Thymus (tissue), 11 donors: ENCODE results near the gene SBF1. TPM values are rescaled to one million over a fixed set of nuclear protein-coding genes. Genes with fewer than 3 reads are reported as not detected.
A peak's percentile ranks its signal among the peaks of the same experiment; 100 is the strongest.

ENCODE experiments used
- DNase-seq, 9 donors: peaks; one replicate each; pipeline ENCODE4 v3.0.0-alpha.2; 2013; ENCODE audit warnings: low spot score in 9 of 9, low read depth in 6 of 9, missing footprints in 1 of 9
- H3K27ac ChIP-seq, 2 donors: one replicate each; pipeline ENCODE4 v1.5.1; 2013; ENCODE audit warnings: control low read depth in 1 of 2, low read depth in 1 of 2, low read length in 1 of 2, mild to moderate bottlenecking in 1 of 2, moderate library complexity in 1 of 2
- H3K27me3 ChIP-seq, 2 donors: one replicate each; pipeline ENCODE4 v1.5.1; 2013; ENCODE audit warnings: low read length in 1 of 2; ENCODE audit not compliant: control insufficient read depth in 2 of 2, insufficient read depth in 1 of 2
- H3K36me3 ChIP-seq, 2 donors: one replicate each; pipeline ENCODE4 v1.5.1; 2013; ENCODE audit warnings: low read length in 1 of 2, mild to moderate bottlenecking in 1 of 2, moderate library complexity in 1 of 2; ENCODE audit not compliant: control insufficient read depth in 2 of 2, insufficient read depth in 2 of 2
- H3K4me1 ChIP-seq, 2 donors: one replicate each; pipeline ENCODE4 v1.5.1; 2013; ENCODE audit warnings: low read length in 2 of 2; ENCODE audit not compliant: control insufficient read depth in 2 of 2, insufficient read depth in 2 of 2
- H3K4me3 ChIP-seq, 2 donors: one replicate each; pipeline ENCODE4 v1.5.1; 2013; ENCODE audit warnings: low read length in 2 of 2, control low read depth in 1 of 2, mild to moderate bottlenecking in 1 of 2
- H3K9me3 ChIP-seq, 2 donors: one replicate each; pipeline ENCODE4 v1.5.1; 2013; ENCODE audit warnings: low read length in 1 of 2, mild to moderate bottlenecking in 1 of 2; ENCODE audit not compliant: control insufficient read depth in 2 of 2, insufficient read depth in 1 of 2
- WGBS: extraction: QIAGEN DNeasy Blood & Tissue Kit; methylation state at CpG from one replicate; pipeline ENCODE4 v1.1.7; 2013; 5-methylcytosine and 5-hydroxymethylcytosine counted together
- polyA plus RNA-seq: library from polyadenylated mRNA; stranded (reverse); fragments of 200-250 nt; gene quantifications from one replicate; pipeline ENCODE4 v1.2.3, GENCODE V29; 2013
- total RNA-seq: library from RNA; stranded (reverse); fragments of 120-200 nt; gene quantifications from one replicate; pipeline ENCODE4 v1.2.4, GENCODE V29; 2013
- donor health status: healthy.

SBF1 gene
- total and polyA plus RNA-seq, 2 donors = 56.7 to 88.2 TPM

GRCh38 chr22:50481440-50482106, 6.7 kb upstream of the SBF1 start, which contains the start of gene ADM2:
TSS of gene ADM2 (plus strand) at chr22:50481543. CDS start at chr22:50481848, 305 bp downstream.
- Histone ChIP-seq H3K4me1 (peaks cover 8 to 18% of the 10 kb centered on the region in 2 donors), H3K9me3 (no peaks in the 10 kb centered on the region), H3K36me3 (no peaks in the 10 kb centered on the region), H3K27ac (no peak within 1 kb of the TSS), H3K4me3 (peak within 1 kb of the TSS; percentile 17 to 64), H3K27me3 (peaks cover 37 to 71% of the 10 kb centered on the region in 2 donors)
- DNase-seq = peak in 4 of 9 donors; percentile 49 to 75 (median 60)
- WGBS = 5% methylated on average over 70 of the region's 70 CpGs

GRCh38 chr22:50481045-50481439, 6.2 kb upstream of the SBF1 start:
- 5% methylated on average over 45 of the region's 45 CpGs for WGBS
- Histone ChIP-seq H3K36me3 (no peaks in the 10 kb centered on the region), H3K4me3 (peak overlapping the region in 1 of 2 donors; percentile 64), H3K27me3 (peaks cover 37 to 69% of the 10 kb centered on the region in 2 donors), H3K9me3 (no peaks in the 10 kb centered on the region), H3K4me1 (peaks cover 8 to 18% of the 10 kb centered on the region in 2 donors), H3K27ac (no peak overlapping the region)
- no peak for DNase-seq

DNA sequence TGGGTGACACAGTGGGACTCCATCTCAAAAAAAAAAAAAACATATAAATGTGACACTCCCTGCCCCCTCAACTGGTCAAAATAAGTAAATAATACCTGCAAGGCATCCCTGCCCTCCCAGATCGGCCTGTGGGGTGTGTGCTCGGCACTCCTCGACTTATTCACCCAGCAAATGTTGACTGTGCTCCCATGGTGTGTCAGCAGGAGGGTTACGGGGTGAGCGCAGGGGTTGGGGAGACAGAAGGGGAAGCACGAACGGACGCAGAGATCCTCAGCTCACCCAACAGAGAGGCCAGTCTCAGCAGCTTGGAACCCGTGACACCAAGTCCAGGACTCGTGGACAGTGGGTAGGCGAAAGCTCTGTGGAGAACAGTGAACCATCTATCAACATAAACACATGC, 4.9 kb upstream of the SBF1 start:
- WGBS = 70% methylated on average over 11 of the region's 11 CpGs
- Histone ChIP-seq H3K9me3 (no peaks in the 10 kb centered on the region), H3K4me1 (peaks cover 9 to 19% of the 10 kb centered on the region in 2 donors), H3K4me3 (no peak overlapping the region), H3K27ac (no peak overlapping the region), H3K27me3 (peaks cover 37 to 63% of the 10 kb centered on the region in 2 donors), H3K36me3 (no peaks in the 10 kb centered on the region)
- DNase-seq = no peak

DNA sequence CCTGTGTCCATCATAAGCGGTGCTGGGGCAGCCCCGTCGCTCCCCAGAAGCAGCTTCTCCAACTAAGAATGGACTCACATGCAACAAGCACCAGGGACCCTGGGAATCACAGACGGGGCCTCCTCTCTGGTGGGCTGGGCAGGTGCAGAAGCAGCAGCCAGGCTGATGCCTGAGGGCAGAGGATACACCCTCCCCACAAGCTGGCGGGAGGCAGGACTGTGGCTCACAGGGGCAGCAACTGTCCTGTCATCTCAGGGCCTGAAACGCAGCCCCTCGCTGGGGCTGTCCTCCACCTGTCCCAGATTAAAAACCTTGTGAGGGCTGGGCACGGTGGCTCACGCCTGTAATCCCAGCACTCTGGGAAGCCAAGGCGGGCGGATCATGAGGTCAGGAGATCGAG, 3.1 kb upstream of the SBF1 start:
- Histone ChIP-seq H3K27me3 (peaks cover 32 to 48% of the 10 kb centered on the region in 2 donors), H3K27ac (no peak overlapping the region), H3K9me3 (no peaks in the 10 kb centered on the region), H3K4me3 (no peak overlapping the region), H3K36me3 (peaks cover 0 to 2% of the 10 kb centered on the region in 2 donors), H3K4me1 (peaks cover 18 to 31% of the 10 kb centered on the region in 2 donors)
- 95% methylated on average over 12 of the region's 12 CpGs for WGBS
- DNase-seq = no peak

DNA sequence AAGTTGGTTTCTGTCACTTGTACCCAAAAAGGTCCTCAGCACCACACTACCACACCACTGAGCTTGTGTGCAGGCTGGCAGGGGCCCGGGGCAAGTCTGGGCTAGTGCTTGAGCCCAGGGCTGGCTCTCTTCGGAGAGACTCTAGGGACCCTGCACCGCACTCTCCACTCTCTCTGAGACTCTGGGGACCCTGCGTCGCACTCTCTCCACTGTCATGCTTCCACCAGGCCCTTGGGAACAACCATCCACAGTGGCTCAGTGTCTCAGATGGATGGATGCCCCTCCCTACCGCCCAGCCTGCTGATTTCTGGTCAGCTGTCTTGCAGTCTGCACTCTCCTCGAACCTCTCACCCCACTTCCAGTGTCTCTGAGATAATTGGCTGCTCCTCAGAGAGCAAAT, 2.0 kb upstream of the SBF1 start:
- H3K27me3 ChIP-seq = peaks cover 22 to 38% of the 10 kb centered on the region in 2 donors
- H3K4me1 ChIP-seq = peaks cover 24 to 35% of the 10 kb centered on the region in 2 donors
- H3K9me3 ChIP-seq = no peaks in the 10 kb centered on the region
- H3K36me3 ChIP-seq = peaks cover 2 to 3% of the 10 kb centered on the region in 2 donors
- WGBS = 96% methylated on average over 7 of the region's 7 CpGs
- DNase-seq = no peak
- H3K27ac ChIP-seq = no peak overlapping the region
- H3K4me3 ChIP-seq = no peak overlapping the region

DNA sequence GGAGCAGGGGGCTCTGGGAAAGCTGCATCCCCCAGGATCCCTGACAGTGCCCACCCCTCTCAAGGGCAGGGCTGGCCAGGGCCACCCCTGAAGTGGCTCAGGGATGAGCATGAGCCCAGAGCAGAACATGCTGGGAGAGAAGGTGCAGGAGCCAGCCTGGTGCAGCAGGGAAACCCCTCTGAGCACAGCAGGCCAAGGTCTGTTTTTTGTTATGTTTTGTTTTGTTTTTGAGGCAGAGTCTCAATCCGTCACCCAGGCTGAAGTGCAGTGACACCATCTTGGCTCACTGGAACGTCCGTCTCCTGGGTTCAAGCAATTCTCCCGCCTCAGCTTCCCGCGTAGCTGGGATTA, 792 bp upstream of the SBF1 start:
- Histone ChIP-seq H3K4me1 (peaks cover 34 to 42% of the 10 kb centered on the region in 2 donors), H3K9me3 (peaks cover 0 to under 1% of the 10 kb centered on the region in 2 donors)
- WGBS = 95% methylated on average over 6 of the region's 6 CpGs

GRCh38 chr22:50473855-50474671, 772 bp downstream of the SBF1 start:
- H3K9me3 ChIP-seq = peaks cover 0 to 6% of the 10 kb centered on the region in 2 donors
- WGBS = 14% methylated on average over 61 of the region's 62 CpGs
- peak overlapping the region; percentile 58 to 79 for H3K27ac ChIP-seq
- H3K36me3 ChIP-seq = peaks cover 2 to 4% of the 10 kb centered on the region in 2 donors
- peak overlapping the region; percentile 78 to 98 for H3K4me3 ChIP-seq
- peaks cover 0 to 12% of the 10 kb centered on the region in 2 donors for H3K27me3 ChIP-seq
- DNase-seq = peak in 1 of 9 donors; percentile 45
- H3K4me1 ChIP-seq = peaks cover 42 to 58% of the 10 kb centered on the region in 2 donors

More for the DNA sequence above, 792 bp upstream of the SBF1 start:
- Histone ChIP-seq H3K27me3 (peaks cover 10 to 27% of the 10 kb centered on the region in 2 donors), H3K27ac (no peak overlapping the region), H3K4me3 (peak overlapping the region; percentile 60 to 98), H3K36me3 (peaks cover 2 to 4% of the 10 kb centered on the region in 2 donors)
- DNase-seq = no peak

DNA sequence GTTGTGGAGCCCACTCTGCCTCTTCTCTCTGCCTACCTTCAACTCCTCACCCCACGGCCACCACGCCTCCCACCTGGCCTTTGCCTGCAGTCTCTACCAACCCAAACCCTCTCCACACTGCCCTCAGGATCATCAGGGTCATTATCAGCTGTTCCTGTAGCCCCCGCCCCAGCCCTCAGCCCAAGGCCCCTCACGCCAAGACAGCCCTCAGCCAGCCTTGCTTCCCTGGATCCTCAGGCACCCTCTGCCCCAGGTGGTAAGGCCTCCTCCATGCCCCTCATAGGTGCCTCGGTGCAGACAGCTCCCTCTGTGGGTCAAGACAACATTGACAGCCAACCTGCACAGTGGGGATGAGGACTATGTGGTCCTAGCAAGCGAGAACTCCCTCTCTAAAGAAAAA, 1.7 kb downstream of the SBF1 start:
- peaks cover 4% of the 10 kb centered on the region in 2 donors for H3K36me3 ChIP-seq
- H3K27me3 ChIP-seq = peaks cover 0 to 5% of the 10 kb centered on the region in 2 donors
- peaks cover 0 to 6% of the 10 kb centered on the region in 2 donors for H3K9me3 ChIP-seq
- DNase-seq = peak in 3 of 9 donors; percentile 56 to 77 (median 65)
- H3K27ac ChIP-seq = peak overlapping the region in 1 of 2 donors; percentile 79
- peaks cover 52 to 68% of the 10 kb centered on the region in 2 donors for H3K4me1 ChIP-seq
- 75% methylated on average over 6 of the region's 6 CpGs for WGBS
- H3K4me3 ChIP-seq = peak overlapping the region; percentile 78 to 98

GRCh38 chr22:50471962-50472361, 2.9 kb downstream of the SBF1 start:
- DNase-seq = no peak
- Histone ChIP-seq H3K4me3 (no peak overlapping the region), H3K9me3 (peaks cover 0 to 6% of the 10 kb centered on the region in 2 donors), H3K27ac (peak overlapping the region; percentile 53 to 79), H3K36me3 (peaks cover 14 to 15% of the 10 kb centered on the region in 2 donors), H3K27me3 (peaks cover 0 to 2% of the 10 kb centered on the region in 2 donors), H3K4me1 (peaks cover 59 to 79% of the 10 kb centered on the region in 2 donors)
- 95% methylated on average over 5 of the region's 5 CpGs for WGBS
